Neural crest cell (in vitro differentiated cells): ENCODE data around the gene SPDYE2. TPM values are rescaled to one million over a fixed set of nuclear protein-coding genes. Genes with fewer than 3 reads are reported as not detected.
"Not testable (repeated sequence)": the region's sequence is repeated elsewhere in the genome, so short reads cannot be mapped to it uniquely, and the experiment has no call there.

Source experiments
- DNase-seq: peaks from one replicate; pipeline ENCODE4 v3.0.0; 2021; ENCODE audit warnings: low read depth, mixed read lengths, low spot score
- H3K27ac Mint-ChIP-seq: one replicate; pipeline ENCODE4 v1.8.0; 2021; ENCODE audit warnings: mild to moderate bottlenecking, mixed read lengths; ENCODE audit not compliant: unreplicated experiment
- H3K27me3 Mint-ChIP-seq: 2 replicates; pipeline ENCODE4 v1.8.0; 2021; ENCODE audit warnings: low read depth, mild to moderate bottlenecking, mixed read lengths
- H3K36me3 Mint-ChIP-seq: 2 replicates; pipeline ENCODE4 v1.8.0; 2021; ENCODE audit warnings: low read depth, mild to moderate bottlenecking, mixed read lengths
- H3K4me1 Mint-ChIP-seq: 2 replicates; pipeline ENCODE4 v1.8.0; 2021; ENCODE audit warnings: mixed read lengths
- H3K4me3 Mint-ChIP-seq: one replicate; pipeline ENCODE4 v1.8.0; 2021; ENCODE audit warnings: mild to moderate bottlenecking, mixed read lengths
- H3K9me3 Mint-ChIP-seq: 2 replicates; pipeline ENCODE4 v1.8.0; 2021; ENCODE audit warnings: mixed read lengths
- long read RNA-seq: library from polyadenylated mRNA; unstranded; transcript quantifications from one replicate; pipeline ENCODE4 v2.0.0, GENCODE V29; 2020
- total RNA-seq: library from RNA; stranded (reverse); gene quantifications from 2 replicates; pipeline ENCODE4 v1.2.1, GENCODE V29; 2021

SPDYE2 gene, protein sequence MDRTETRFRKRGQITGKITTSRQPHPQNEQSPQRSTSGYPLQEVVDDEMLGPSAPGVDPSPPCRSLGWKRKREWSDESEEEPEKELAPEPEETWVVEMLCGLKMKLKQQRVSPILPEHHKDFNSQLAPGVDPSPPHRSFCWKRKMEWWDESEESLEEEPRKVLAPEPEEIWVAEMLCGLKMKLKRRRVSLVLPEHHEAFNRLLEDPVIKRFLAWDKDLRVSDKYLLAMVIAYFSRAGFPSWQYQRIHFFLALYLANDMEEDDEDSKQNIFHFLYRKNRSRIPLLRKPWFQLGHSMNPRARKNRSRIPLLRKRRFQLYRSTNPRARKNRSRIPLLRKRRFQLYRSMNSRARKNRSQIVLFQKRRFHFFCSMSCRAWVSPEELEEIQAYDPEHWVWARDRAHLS
- not detected in 2 replicates for total RNA-seq
- long read RNA-seq = 0 reads

DNA sequence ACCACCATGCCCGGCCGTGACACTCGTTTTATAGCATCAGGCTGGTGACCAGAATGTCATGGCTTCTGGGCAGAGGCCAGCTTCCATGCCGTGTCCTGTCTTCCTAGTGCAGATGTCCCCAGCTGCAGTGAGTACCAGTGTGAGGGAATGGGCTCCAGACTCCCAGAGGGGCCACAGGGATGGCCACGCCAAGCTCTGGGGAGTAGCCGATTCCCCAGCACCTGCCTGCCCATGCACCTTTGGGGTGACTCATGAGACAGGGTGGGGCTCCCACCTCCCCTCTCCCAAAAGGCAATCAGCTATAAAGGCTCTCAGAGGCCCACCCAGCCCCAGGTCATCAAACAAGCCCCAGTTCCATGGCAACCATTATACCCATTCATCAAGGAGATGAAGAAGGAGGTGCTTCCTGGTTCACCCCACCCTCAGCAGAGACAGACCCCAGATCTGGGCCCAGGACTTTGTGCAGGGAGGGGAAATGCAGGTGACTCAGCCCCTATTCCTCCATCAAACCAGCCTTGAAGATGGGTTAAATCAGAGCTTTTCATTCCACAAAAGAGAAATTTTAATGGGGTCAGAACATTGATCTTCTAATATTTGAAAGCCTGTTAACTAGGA is at the start of gene SPDYE2:
TSS of gene SPDYE2 (plus strand) at position 419 of the 615 bp plus-strand sequence. CDS start 2,030 bp downstream, outside the sequence.
- H3K4me1 Mint-ChIP-seq, H3K4me3 Mint-ChIP-seq, H3K27ac Mint-ChIP-seq, H3K27me3 Mint-ChIP-seq, DNase-seq, H3K9me3 Mint-ChIP-seq, H3K36me3 Mint-ChIP-seq: not testable (repeated sequence)

GRCh38 chr7:102503141-102503540 is 47.9 kb upstream of the SPDYE2 start:
- H3K27me3 Mint-ChIP-seq, H3K27ac Mint-ChIP-seq, H3K9me3 Mint-ChIP-seq, H3K4me3 Mint-ChIP-seq, H3K36me3 Mint-ChIP-seq, DNase-seq, H3K4me1 Mint-ChIP-seq: not testable (repeated sequence)

DNA sequence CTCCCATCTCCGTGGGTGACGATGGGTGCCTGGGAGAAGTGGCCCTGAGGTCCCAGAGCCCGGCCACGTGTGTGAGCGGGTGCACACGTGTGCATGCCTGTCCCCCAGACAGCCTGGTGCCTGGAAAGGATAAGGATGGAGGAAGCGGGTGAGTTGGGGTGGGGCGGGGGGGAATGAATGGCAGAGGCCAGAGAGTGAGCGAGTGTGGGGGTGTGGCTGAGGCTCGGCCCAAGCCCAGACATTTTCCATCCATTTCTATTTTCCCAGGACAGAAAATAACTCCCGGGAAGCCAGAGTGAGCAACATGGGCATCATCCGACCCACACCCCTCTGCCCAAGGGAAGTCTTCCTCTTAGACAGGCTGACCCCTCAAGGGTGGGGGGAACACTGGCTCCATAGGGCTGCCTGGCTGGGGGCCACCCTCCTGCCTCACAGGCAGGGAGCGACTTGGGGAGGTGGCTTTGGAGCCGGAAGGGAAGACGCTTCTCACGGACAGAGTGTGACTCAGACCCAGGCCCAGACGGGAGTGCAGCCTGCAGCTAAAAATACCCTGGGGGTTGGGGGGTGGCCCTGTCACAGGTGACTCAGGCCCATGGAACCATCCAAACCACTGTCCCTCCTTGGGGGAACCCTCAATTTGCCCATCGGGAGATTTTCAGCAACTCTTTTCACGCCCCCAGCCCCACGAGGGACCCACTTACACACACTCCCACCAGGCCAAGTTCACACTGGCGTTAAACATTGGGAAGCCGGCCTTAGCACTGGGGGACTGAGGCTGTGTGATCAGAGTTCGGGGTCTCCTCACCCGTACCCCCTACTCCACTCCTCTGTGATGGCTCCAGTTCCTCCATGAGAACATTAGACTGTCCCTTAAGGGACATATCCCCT is 45.5 kb upstream of the SPDYE2 start:
- H3K4me1 Mint-ChIP-seq, H3K4me3 Mint-ChIP-seq, DNase-seq, H3K36me3 Mint-ChIP-seq, H3K9me3 Mint-ChIP-seq, H3K27me3 Mint-ChIP-seq, H3K27ac Mint-ChIP-seq: not testable (repeated sequence)

- not testable (repeated sequence) for H3K4me3 Mint-ChIP-seq, DNase-seq, H3K27ac Mint-ChIP-seq, H3K36me3 Mint-ChIP-seq, H3K9me3 Mint-ChIP-seq, H3K27me3 Mint-ChIP-seq, H3K4me1 Mint-ChIP-seq
These were observed 43.5 kb upstream of the SPDYE2 start for GRCh38 chr7:102507410-102508088.

- H3K36me3 Mint-ChIP-seq, H3K9me3 Mint-ChIP-seq, H3K4me3 Mint-ChIP-seq, H3K27me3 Mint-ChIP-seq, H3K27ac Mint-ChIP-seq, DNase-seq, H3K4me1 Mint-ChIP-seq: not testable (repeated sequence)
These were observed 40.5 kb upstream of the SPDYE2 start for GRCh38 chr7:102510575-102510974.

DNA sequence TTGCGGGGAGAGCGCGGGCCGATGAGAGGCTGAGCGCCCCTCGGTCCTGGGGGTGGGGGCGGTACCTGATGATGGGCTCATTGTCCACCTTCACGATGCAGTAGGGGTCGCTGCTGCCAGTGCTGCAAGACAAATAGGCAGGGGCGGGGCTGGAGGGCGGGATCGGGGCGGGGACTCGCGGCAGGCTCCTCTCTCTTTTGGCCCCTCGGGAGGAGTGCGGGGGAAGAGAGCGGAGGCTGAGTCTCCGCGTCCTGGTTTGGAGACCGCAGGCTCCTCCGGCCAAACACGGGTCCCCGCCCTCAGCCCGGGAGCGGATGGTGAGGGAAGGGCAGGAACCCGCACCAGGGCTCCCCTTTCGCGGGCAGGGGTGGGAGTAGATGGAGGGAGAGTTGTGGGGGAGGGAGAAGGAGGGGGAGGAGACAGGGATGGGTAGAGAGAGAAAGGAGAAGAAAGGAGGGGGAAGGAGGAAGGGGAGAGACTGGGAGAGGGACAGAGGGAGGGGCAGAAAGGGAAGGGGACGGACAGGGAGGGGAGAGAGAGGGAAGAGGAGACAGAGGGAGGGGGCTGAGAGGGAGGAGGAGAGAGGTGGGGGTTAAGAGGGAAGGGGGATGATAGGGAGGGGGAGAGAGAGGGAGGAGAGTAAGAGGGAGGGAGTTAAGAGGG is 39.0 kb upstream of the SPDYE2 start:
- H3K36me3 Mint-ChIP-seq, DNase-seq, H3K9me3 Mint-ChIP-seq, H3K4me3 Mint-ChIP-seq, H3K27ac Mint-ChIP-seq, H3K27me3 Mint-ChIP-seq, H3K4me1 Mint-ChIP-seq: not testable (repeated sequence)

GRCh38 chr7:102512642-102513221 is 38.3 kb upstream of the SPDYE2 start:
- not testable (repeated sequence) for H3K4me3 Mint-ChIP-seq, H3K36me3 Mint-ChIP-seq, H3K4me1 Mint-ChIP-seq, DNase-seq, H3K27me3 Mint-ChIP-seq, H3K27ac Mint-ChIP-seq, H3K9me3 Mint-ChIP-seq

GRCh38 chr7:102514881-102515721 is 35.9 kb upstream of the SPDYE2 start:
- not testable (repeated sequence) for H3K4me3 Mint-ChIP-seq, H3K4me1 Mint-ChIP-seq, H3K9me3 Mint-ChIP-seq, DNase-seq, H3K27ac Mint-ChIP-seq, H3K36me3 Mint-ChIP-seq, H3K27me3 Mint-ChIP-seq

DNA sequence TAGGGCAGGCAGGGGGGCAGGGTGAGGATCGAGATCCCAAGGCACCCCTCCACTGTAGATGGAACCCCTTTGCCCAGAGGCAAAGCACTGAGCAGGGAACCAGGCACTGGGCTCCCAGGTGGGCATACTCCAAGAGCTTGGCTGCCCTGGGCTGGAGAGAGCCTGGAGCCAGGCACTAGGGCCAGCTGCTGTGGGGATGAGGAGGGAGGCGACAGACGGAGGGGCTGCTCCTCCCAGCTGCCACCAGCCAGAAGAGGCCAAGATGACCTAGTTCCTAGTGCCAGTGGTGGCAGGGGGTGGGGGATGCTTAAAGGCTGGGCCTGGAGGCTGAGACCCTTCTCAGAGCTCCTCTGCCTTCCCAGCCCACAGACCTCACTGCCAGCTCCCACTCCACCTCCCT is 35.1 kb upstream of the SPDYE2 start:
- not testable (repeated sequence) for H3K9me3 Mint-ChIP-seq, DNase-seq, H3K36me3 Mint-ChIP-seq, H3K27ac Mint-ChIP-seq, H3K4me1 Mint-ChIP-seq, H3K4me3 Mint-ChIP-seq, H3K27me3 Mint-ChIP-seq

DNA sequence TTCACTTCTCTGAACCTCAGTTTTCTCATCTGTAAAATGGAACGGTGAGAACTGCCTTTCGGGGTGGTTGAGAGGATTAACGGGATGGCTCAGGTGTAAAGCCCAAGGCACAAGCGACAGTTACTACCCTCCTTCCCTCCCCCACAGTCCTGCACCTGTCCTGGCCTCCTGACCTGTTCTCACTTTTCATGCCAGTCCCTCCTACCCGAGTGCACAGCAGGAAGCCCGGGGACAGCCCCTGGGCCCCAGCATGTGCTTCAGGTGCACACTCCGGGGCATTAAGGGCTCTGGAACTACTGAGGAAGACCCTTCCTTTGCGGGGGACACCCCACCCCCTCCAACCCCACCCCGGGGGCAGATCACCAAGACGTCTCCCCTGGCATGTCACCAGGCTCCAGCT is 34.1 kb upstream of the SPDYE2 start:
- not testable (repeated sequence) for H3K4me1 Mint-ChIP-seq, DNase-seq, H3K27me3 Mint-ChIP-seq, H3K9me3 Mint-ChIP-seq, H3K27ac Mint-ChIP-seq, H3K4me3 Mint-ChIP-seq, H3K36me3 Mint-ChIP-seq

DNA sequence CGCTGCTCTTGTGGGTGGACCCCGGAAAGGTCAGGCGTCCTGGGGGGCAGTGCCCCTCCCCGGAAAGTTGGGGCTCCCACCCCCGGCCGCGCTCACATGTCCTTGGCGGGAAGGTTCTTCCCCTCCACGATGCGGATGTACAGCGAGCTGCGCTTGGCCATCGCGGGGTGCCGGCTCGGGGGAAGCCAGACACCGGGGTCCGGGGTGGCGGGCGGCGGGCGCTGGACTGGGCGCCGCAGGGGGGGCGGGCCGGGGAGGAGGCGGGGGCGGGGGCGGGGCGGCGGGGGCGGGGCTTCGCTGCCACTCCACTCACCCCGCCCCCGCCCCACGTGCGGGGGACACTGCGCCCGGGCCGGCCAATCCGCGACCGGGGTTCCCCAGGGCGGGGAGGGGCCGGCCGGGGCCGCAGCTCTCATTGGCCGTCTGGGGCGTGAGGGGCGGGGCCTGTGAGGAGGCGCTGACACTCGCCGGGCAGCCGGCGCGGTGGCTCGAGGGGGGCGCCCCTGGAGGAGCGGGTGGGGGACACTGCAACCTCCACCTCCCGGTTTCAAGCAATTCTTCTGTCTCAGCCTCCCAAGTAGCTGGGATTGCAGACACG is 33.4 kb upstream of the SPDYE2 start, which contains the start of gene RASA4B:
TSS of gene RASA4B (minus strand) at position 228 of the 598 bp plus-strand sequence. CDS start at position 161, 67 bp downstream.
- H3K9me3 Mint-ChIP-seq, H3K4me3 Mint-ChIP-seq, DNase-seq, H3K36me3 Mint-ChIP-seq, H3K27me3 Mint-ChIP-seq, H3K4me1 Mint-ChIP-seq, H3K27ac Mint-ChIP-seq: not testable (repeated sequence)
